Endodermal cell (in vitro differentiated cells): ENCODE results near the gene EEF1B2. TPM values are rescaled to one million over a fixed set of nuclear protein-coding genes. Genes with fewer than 3 reads are reported as not detected.

Source experiments
- DNase-seq: peaks from one replicate; pipeline ENCODE4 v3.0.0-alpha.2; 2017
- H3K27ac ChIP-seq: 2 replicates; pipeline ENCODE4 v1.5.1; 2013; ENCODE audit warnings: mild to moderate bottlenecking, low read depth, low read length, moderate library complexity
- H3K27me3 ChIP-seq: 2 replicates; pipeline ENCODE4 v1.6.1; 2013; ENCODE audit warnings: mild to moderate bottlenecking, low read length, moderate library complexity; ENCODE audit not compliant: insufficient read depth, control insufficient read depth, poor library complexity, severe bottlenecking
- H3K36me3 ChIP-seq: 2 replicates; pipeline ENCODE4 v1.7.0; 2013; ENCODE audit warnings: mild to moderate bottlenecking, low read length, moderate library complexity; ENCODE audit not compliant: control insufficient read depth, insufficient read depth
- H3K4me1 ChIP-seq: one replicate; pipeline ENCODE4 v1.7.0; 2013; ENCODE audit warnings: low read length; ENCODE audit not compliant: control insufficient read depth, insufficient read depth
- H3K4me3 ChIP-seq: 2 replicates; pipeline ENCODE4 v1.5.1; 2013; ENCODE audit warnings: mild to moderate bottlenecking, low read length, moderate library complexity
- H3K9ac ChIP-seq: 2 replicates; pipeline ENCODE4 v1.6.1; 2013; ENCODE audit warnings: mild to moderate bottlenecking, low read length, moderate library complexity; ENCODE audit not compliant: poor library complexity, severe bottlenecking; ENCODE audit errors: extremely low read depth
- H3K9me3 ChIP-seq: 2 replicates; pipeline ENCODE4 v1.6.1; 2013; ENCODE audit warnings: mild to moderate bottlenecking, low read length, moderate library complexity; ENCODE audit not compliant: control insufficient read depth
- H3K27ac Mint-ChIP-seq: 2 replicates; pipeline ENCODE4 v1.8.0; 2020; ENCODE audit warnings: mixed read lengths
- H3K27me3 Mint-ChIP-seq: 2 replicates; pipeline ENCODE4 v1.8.0; 2021; ENCODE audit warnings: mild to moderate bottlenecking, mixed read lengths; ENCODE audit not compliant: insufficient read depth
- H3K36me3 Mint-ChIP-seq: 2 replicates; pipeline ENCODE4 v1.8.0; 2020; ENCODE audit warnings: low read depth, mixed read lengths
- H3K4me1 Mint-ChIP-seq: 2 replicates; pipeline ENCODE4 v1.8.0; 2020; ENCODE audit warnings: mixed read lengths
- H3K4me3 Mint-ChIP-seq: 2 replicates; pipeline ENCODE4 v1.8.0; 2020; ENCODE audit warnings: mild to moderate bottlenecking, moderate library complexity, mixed read lengths
- H3K9me3 Mint-ChIP-seq: 2 replicates; pipeline ENCODE4 v1.8.0; 2020; ENCODE audit warnings: mild to moderate bottlenecking, mixed read lengths
- WGBS, 2 experiments: methylation state at CpG; one replicate each; pipeline versions ENCODE4 v1.1.5 to v1.1.7; 2013; ENCODE audit warnings: missing lambda C conversion rate in 2 of 2, mixed read lengths in 1 of 2; ENCODE audit not compliant: insufficient coverage in 1 of 2, insufficient read length in 1 of 2; 5-methylcytosine and 5-hydroxymethylcytosine counted together
- total RNA-seq, 2 donors: library from RNA; stranded (reverse); fragmentation: NEBNext Ultra II Directional in 1 of 2; extraction: Animal tissue kit (Norgen Biotek cat#: 25700) in 1 of 2; gene quantifications; 2 replicates in 1 of 2; 3 replicates in 1 of 2; pipeline ENCODE4 v1.2.1, GENCODE V29; 2021
- TF ChIP-seq, protein P1 (sequence below): fragments of 200-600 bp; sonication (generic); conservative IDR thresholded peaks from 2 replicates; pipeline ENCODE4 v1.5.0; 2021; ENCODE audit warnings: antibody characterized with exemption, mild to moderate bottlenecking

EEF1B2 gene
- total RNA-seq, 2 donors from 2014 or later = 518 to 562 TPM

DNA sequence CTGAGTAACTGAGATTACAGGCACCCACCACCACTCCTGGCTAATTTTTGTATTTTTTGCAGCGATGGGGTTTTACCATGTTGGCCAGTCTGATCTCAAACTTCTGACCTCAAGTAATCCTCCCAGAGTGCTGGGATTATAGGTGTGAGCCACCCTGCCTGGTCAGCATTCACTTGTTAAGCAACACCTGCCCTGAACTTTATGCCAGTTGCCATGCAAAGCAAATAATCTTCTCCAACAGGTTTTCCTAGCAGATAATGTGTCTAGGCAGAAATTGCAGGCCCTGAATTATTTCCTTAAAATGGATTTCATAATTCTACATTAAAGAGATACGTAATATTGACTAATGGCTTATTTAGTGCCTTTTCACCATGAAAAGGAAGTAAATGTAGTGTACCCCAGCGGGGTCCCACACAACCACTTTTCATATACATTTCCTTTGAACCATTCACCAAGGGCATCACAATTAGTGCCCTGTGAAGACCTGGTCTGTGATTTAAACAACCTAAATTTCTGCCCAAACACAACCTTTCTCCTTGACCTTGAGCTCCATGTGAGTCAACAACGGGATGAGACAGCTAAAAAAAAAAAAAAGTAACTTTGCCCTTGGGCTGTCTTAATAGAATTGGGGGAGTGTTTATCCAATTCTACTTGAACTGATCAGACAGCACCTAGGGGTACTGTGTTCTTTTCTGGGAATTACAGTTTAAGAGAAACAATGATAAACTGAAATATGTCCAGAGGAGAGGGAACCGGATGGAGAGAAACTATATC lies 41.6 kb downstream of the EEF1B2 start:
- TF ChIP-seq, protein P1, sequence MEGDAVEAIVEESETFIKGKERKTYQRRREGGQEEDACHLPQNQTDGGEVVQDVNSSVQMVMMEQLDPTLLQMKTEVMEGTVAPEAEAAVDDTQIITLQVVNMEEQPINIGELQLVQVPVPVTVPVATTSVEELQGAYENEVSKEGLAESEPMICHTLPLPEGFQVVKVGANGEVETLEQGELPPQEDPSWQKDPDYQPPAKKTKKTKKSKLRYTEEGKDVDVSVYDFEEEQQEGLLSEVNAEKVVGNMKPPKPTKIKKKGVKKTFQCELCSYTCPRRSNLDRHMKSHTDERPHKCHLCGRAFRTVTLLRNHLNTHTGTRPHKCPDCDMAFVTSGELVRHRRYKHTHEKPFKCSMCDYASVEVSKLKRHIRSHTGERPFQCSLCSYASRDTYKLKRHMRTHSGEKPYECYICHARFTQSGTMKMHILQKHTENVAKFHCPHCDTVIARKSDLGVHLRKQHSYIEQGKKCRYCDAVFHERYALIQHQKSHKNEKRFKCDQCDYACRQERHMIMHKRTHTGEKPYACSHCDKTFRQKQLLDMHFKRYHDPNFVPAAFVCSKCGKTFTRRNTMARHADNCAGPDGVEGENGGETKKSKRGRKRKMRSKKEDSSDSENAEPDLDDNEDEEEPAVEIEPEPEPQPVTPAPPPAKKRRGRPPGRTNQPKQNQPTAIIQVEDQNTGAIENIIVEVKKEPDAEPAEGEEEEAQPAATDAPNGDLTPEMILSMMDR = no peak
- H3K4me3 Mint-ChIP-seq = no peak overlapping the region
- H3K4me1 ChIP-seq = no peaks in the 10 kb centered on the region
- peaks cover 2% of the 10 kb centered on the region for H3K27me3 Mint-ChIP-seq
- H3K9me3 Mint-ChIP-seq = no peaks in the 10 kb centered on the region
- peaks cover 4% of the 10 kb centered on the region for H3K4me1 Mint-ChIP-seq
- H3K9ac ChIP-seq = no peak overlapping the region
- H3K27ac Mint-ChIP-seq = no peak overlapping the region
- no peaks in the 10 kb centered on the region for H3K36me3 Mint-ChIP-seq
- no peaks in the 10 kb centered on the region for H3K36me3 ChIP-seq
- 74 to 84% methylated on average over 4 to 5 of the region's 5 CpGs for WGBS, 2 experiments
- DNase-seq = no peak
- H3K9me3 ChIP-seq = no peaks in the 10 kb centered on the region
- peaks cover 7% of the 10 kb centered on the region for H3K27me3 ChIP-seq
- H3K4me3 ChIP-seq = no peak overlapping the region
- H3K27ac ChIP-seq = no peak overlapping the region

DNA sequence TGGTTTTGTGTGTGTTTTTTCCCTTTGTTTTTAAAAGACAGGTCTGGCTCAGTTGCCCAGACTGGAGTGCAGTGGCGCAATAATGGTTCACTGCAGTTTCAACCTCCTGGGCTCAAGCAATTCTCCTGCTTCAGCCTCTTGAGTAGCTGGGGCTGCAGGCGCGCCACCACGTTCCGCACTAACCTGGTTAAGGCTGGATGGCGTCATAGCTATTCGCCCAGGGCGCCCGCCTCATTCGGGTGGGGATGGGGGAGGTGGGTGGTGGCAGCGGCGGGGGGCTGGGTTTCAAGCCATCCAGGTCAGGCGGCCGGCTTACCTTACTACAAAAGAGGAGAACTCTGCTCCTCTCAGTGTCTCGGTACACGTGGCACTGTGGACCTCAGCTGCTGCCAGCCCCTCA lies 42.8 kb downstream of the EEF1B2 start:
- H3K27me3 ChIP-seq = peaks cover 7% of the 10 kb centered on the region
- no peak overlapping the region for H3K9ac ChIP-seq
- Mint-ChIP-seq H3K4me3 (no peak overlapping the region), H3K9me3 (no peaks in the 10 kb centered on the region), H3K27ac (no peak overlapping the region), H3K4me1 (peaks cover 4% of the 10 kb centered on the region), H3K36me3 (no peaks in the 10 kb centered on the region), H3K27me3 (peaks cover 2% of the 10 kb centered on the region)
- H3K4me1 ChIP-seq = no peaks in the 10 kb centered on the region
- 93 to 96% methylated on average over 5 to 16 of the region's 16 CpGs for WGBS, 2 experiments
- no peak overlapping the region for H3K27ac ChIP-seq
- no peaks in the 10 kb centered on the region for H3K36me3 ChIP-seq
- H3K4me3 ChIP-seq = no peak overlapping the region
- DNase-seq = no peak
- TF ChIP-seq, protein P1 = no peak
- H3K9me3 ChIP-seq = no peaks in the 10 kb centered on the region

DNA sequence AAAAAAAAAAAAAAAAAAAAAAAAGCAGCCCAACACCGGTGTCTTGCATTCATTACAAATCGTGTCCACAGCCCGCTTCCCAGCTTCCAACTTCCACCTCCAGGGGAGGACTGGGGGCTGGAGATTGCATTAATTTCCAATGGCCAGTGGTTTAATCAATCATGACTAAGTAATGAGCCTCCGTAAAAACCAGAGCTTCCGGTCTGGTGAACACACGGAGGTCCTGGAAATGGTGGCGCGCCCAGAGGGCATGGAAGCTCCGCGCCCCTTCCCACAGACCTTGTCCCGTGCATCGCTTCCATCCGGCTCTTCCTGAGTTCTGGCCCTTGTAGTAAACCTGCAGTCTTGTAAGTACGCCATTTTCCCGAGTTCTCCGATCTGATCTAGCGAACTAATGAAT lies 43.6 kb downstream of the EEF1B2 start:
- TF ChIP-seq, protein P1 = no peak

More for the DNA sequence above, 43.6 kb downstream of the EEF1B2 start:
- 93 to 95% methylated on average over 14 to 17 of the region's 17 CpGs for WGBS, 2 experiments
- Mint-ChIP-seq H3K4me3 (no peak overlapping the region), H3K4me1 (peaks cover 4% of the 10 kb centered on the region), H3K9me3 (no peaks in the 10 kb centered on the region), H3K36me3 (no peaks in the 10 kb centered on the region), H3K27me3 (peaks cover 2% of the 10 kb centered on the region), H3K27ac (no peak overlapping the region)
- Histone ChIP-seq H3K4me3 (no peak overlapping the region), H3K36me3 (no peaks in the 10 kb centered on the region), H3K27ac (no peak overlapping the region), H3K9me3 (no peaks in the 10 kb centered on the region), H3K27me3 (peaks cover 4% of the 10 kb centered on the region), H3K4me1 (no peaks in the 10 kb centered on the region), H3K9ac (no peak overlapping the region)
- DNase-seq = no peak
